OCI-LY7 (cell line): ENCODE data around the gene WWOX.

Source experiments
- CTCF ChIP-seq: fragments of 200-600 bp; sonication (generic); conservative IDR thresholded peaks from 2 replicates; pipeline ENCODE4 v1.5.1; 2014; ENCODE audit warnings: mild to moderate bottlenecking, antibody characterized with exemption, low read length, moderate library complexity, mixed read lengths
- EZH2phosphoT487 ChIP-seq: fragments of 200-600 bp; sonication (generic); IDR thresholded peaks from 2 replicates; pipeline ENCODE4 v1.6.1; 2018; ENCODE audit warnings: low read depth, borderline replicate concordance, mild to moderate bottlenecking, mixed run types, antibody characterized with exemption, low read length, moderate library complexity, mixed read lengths

GRCh38 chr16:79069121-79069520 lies 969.7 kb downstream of the WWOX start:
- TF ChIP-seq CTCF = no peak
- no peak for TF ChIP-seq EZH2phosphoT487
